Astrocyte (in vitro differentiated cells and primary cell): ENCODE results near the gene STX7.

ENCODE experiments used
- CTCF ChIP-seq: IDR thresholded peaks from 2 replicates; pipeline ENCODE4 v1.5.1; 2011; ENCODE audit warnings: low read depth, mild to moderate bottlenecking, inconsistent platforms, low read length, moderate library complexity; ENCODE audit not compliant: insufficient read depth
- EZH2 ChIP-seq: IDR thresholded peaks from 2 replicates; pipeline ENCODE4 v1.6.1; 2012; ENCODE audit warnings: mild to moderate bottlenecking, low read length, inconsistent platforms; ENCODE audit not compliant: insufficient read depth

GRCh38 chr6:132491881-132492280, 21.0 kb downstream of the STX7 start:
- TF ChIP-seq CTCF (no peak), EZH2 (no peak)
